ENCODE results near the gene NEO1.

Gene NEO1

DNA sequence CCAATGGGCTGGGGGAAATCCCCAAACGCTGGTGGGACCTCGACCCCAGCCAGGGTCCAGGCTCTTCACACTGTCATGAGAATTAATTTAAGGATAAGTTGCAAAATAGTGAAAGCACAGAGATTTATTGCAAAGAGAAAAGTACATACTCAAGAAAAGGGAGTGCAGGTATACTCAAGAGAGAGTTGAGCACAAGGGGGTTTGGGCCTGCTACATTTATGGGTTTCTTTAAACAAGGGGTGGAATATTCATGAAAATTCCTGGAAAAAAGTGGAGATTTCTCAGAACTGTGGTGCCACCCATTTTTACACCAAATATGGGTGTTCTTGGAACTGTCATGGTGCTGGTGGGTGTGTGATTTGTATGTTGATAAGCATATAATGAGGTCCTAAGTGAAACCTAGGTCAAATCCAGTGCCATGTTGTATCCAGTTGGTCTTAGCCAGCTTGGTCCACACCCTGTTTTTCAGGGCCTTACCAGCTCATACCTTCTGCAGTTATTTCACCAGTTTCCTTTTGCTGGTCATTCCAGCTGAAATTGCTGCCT lies 32.6 kb upstream of the NEO1 start:
- H3K4me3 ChIP-seq (ENCODE audit: low read length), result no peak overlapping the region
- H3K27ac ChIP-seq (ENCODE audit: low read length), result no peak overlapping the region
- peaks cover 23% of the 10 kb centered on the region for H3K4me1 ChIP-seq (ENCODE audit: control insufficient read depth, low read depth, low read length)
- H3K27me3 ChIP-seq (ENCODE audit: control insufficient read depth, insufficient read depth, low read length), result no peaks in the 10 kb centered on the region
- no peaks in the 10 kb centered on the region for H3K36me3 ChIP-seq (ENCODE audit: control insufficient read depth, low read depth, low read length)
- no peaks in the 10 kb centered on the region for H3K9me3 ChIP-seq (ENCODE audit: control insufficient read depth, low read depth, low read length)
- H3K9ac ChIP-seq (ENCODE audit: low read length), result no peak overlapping the region

DNA sequence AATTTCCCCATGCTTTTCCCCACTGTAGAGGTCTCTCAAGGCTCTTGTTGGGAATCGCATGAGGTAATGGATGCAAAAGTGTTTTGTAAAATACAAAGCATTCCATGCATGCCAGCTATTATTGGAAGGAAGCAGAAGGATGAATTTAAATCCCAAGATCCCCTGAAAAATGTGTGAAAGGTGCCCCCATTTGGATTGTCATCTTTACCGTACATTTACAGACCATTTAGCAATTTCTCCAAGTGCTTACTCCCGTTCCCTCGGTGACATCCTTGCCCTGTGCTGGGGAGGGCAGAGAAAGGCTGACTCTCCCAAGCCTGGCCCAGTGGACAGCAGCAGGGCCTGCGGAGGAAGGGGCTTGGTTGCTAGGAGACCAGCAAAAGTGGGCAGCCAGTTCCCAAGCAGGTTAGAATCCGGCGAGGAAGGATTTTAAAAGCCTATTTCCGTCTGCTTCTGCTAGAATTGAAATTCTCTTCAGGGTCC lies 31.1 kb upstream of the NEO1 start:
- H3K27me3 ChIP-seq (ENCODE audit: control insufficient read depth, insufficient read depth, low read length), result no peaks in the 10 kb centered on the region
- no peak overlapping the region for H3K9ac ChIP-seq (ENCODE audit: low read length)
- no peaks in the 10 kb centered on the region for H3K36me3 ChIP-seq (ENCODE audit: control insufficient read depth, low read depth, low read length)
- peaks cover 23% of the 10 kb centered on the region for H3K4me1 ChIP-seq (ENCODE audit: control insufficient read depth, low read depth, low read length)
- H3K9me3 ChIP-seq (ENCODE audit: control insufficient read depth, low read depth, low read length), result no peaks in the 10 kb centered on the region
- no peak overlapping the region for H3K27ac ChIP-seq (ENCODE audit: low read length)
- no peak overlapping the region for H3K4me3 ChIP-seq (ENCODE audit: low read length)

DNA sequence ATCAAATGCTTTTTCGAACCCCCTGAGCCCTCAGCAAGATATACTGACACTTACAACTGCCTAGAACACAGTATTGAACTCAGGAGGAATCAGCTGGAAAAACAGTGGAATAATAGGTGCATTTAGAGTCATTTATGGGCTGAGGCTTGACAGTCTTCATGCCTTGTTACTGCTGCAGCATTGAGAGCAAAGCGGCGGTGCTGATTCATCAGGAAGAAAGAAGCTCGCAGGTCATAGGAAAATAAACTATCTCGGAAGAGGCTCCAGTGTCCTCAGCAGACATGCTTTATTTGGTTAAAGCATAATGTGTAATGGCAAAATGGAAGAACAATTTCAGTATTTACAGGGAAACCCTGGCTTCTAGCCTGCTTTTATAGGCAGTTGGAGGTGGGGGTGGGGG lies 30.1 kb upstream of the NEO1 start:
- Histone ChIP-seq H3K9ac (ENCODE audit: low read length) (no peak overlapping the region), H3K4me1 (ENCODE audit: control insufficient read depth, low read depth, low read length) (peaks cover 23% of the 10 kb centered on the region), H3K36me3 (ENCODE audit: control insufficient read depth, low read depth, low read length) (no peaks in the 10 kb centered on the region), H3K4me3 (ENCODE audit: low read length) (no peak overlapping the region), H3K9me3 (ENCODE audit: control insufficient read depth, low read depth, low read length) (no peaks in the 10 kb centered on the region), H3K27me3 (ENCODE audit: control insufficient read depth, insufficient read depth, low read length) (no peaks in the 10 kb centered on the region), H3K27ac (ENCODE audit: low read length) (no peak overlapping the region)

DNA sequence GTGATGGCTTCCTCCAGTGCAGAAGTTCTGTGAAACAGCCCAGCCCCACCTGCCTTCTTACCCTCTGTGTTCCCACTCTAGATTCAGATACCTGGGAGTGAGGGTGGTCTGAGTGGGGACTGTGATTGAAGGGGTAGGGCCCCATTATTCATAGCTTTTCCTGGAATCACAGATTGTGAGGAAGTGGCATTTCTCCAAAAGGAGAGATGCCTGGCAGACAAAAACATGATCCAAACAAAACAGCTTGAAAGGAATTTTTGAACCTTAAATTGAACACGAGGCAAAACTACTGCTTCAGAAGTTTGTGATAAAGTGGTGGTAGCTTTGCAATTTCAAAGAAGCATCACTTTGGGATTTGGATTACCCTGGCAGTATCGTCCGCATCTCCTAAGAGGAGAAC lies 29.2 kb upstream of the NEO1 start:
- no peaks in the 10 kb centered on the region for H3K36me3 ChIP-seq (ENCODE audit: control insufficient read depth, low read depth, low read length)
- peaks cover 20% of the 10 kb centered on the region for H3K4me1 ChIP-seq (ENCODE audit: control insufficient read depth, low read depth, low read length)
- no peaks in the 10 kb centered on the region for H3K9me3 ChIP-seq (ENCODE audit: control insufficient read depth, low read depth, low read length)
- H3K9ac ChIP-seq (ENCODE audit: low read length), result no peak overlapping the region
- H3K27me3 ChIP-seq (ENCODE audit: control insufficient read depth, insufficient read depth, low read length), result no peaks in the 10 kb centered on the region
- H3K27ac ChIP-seq (ENCODE audit: low read length), result no peak overlapping the region
- no peak overlapping the region for H3K4me3 ChIP-seq (ENCODE audit: low read length)

DNA sequence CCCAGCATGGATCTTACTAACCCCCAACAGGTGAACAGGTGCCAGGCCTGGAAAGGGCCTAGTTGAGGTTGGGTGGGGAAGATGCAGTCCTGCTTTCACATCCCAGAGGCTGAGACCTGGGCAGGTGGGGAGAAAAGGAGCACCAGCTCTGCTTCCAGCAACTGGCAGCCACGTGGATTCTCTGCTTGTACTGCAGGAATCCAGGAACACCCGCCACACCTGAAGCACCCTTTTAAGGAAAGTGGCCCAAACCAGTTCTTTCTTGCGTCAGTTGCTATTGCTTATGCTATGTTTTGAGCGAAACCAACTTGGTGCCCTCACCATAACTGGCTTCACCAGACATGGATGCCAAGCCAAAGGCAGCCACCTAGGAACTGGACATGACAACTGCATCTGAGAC lies 28.1 kb upstream of the NEO1 start:
- Histone ChIP-seq H3K4me1 (ENCODE audit: control insufficient read depth, low read depth, low read length) (peaks cover 17% of the 10 kb centered on the region), H3K27me3 (ENCODE audit: control insufficient read depth, insufficient read depth, low read length) (no peaks in the 10 kb centered on the region), H3K9ac (ENCODE audit: low read length) (no peak overlapping the region)

DNA sequence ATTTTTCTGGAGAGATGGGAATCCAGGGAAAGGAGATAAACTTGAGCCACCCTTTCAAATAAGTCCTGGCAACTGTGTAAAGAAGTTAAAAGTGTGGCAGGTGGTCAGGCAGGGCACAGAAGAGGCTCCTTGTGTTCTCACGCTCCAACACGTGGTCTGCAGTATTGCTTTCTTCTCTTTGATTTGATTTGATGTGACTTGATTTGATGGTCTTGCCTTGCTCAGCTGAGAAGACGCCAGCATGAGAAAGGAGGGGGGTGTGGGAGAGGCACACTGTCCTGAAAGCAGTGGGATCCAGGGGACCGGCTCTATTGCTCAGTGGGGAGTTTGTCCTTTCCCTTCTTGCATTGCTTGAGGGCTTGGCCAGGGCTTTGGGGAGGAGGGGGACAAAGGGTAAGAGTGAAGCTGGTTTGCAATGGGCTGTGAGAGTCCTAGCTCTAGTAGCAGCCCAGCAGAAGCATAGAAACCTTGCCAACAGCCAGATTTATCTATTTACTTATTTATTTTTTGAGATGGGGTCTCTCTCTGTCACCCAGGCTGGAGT lies 25.7 kb upstream of the NEO1 start:
- Histone ChIP-seq H3K27me3 (ENCODE audit: control insufficient read depth, insufficient read depth, low read length) (no peaks in the 10 kb centered on the region), H3K27ac (ENCODE audit: low read length) (no peak overlapping the region), H3K36me3 (ENCODE audit: control insufficient read depth, low read depth, low read length) (no peaks in the 10 kb centered on the region), H3K4me1 (ENCODE audit: control insufficient read depth, low read depth, low read length) (peaks cover 6% of the 10 kb centered on the region), H3K9me3 (ENCODE audit: control insufficient read depth, low read depth, low read length) (no peaks in the 10 kb centered on the region), H3K4me3 (ENCODE audit: low read length) (no peak overlapping the region), H3K9ac (ENCODE audit: low read length) (no peak overlapping the region)

More for the DNA sequence above, 28.1 kb upstream of the NEO1 start:
- Histone ChIP-seq H3K27ac (ENCODE audit: low read length) (no peak overlapping the region), H3K36me3 (ENCODE audit: control insufficient read depth, low read depth, low read length) (no peaks in the 10 kb centered on the region), H3K9me3 (ENCODE audit: control insufficient read depth, low read depth, low read length) (no peaks in the 10 kb centered on the region), H3K4me3 (ENCODE audit: low read length) (no peak overlapping the region)

DNA sequence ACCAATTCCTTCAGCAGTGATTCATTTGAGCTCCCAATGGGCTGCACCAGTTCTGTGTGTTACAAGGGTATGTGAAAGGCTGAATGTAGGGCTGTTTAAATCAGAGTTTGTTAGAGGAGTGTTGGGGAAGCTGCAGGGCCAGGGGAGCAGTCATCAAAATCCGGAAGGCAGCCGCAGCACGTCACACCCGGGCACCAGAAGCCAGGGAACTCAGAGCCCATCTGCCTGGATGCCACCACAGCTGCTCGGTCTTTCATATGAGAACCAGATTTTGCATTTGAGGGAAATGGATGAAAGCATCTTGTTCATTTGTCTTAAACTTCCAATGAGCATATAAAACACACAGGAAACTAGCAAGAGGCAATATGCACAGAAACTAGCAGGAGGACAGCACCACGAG lies 24.2 kb upstream of the NEO1 start:
- H3K27me3 ChIP-seq (ENCODE audit: control insufficient read depth, insufficient read depth, low read length), result no peaks in the 10 kb centered on the region
- no peak overlapping the region for H3K27ac ChIP-seq (ENCODE audit: low read length)
- H3K36me3 ChIP-seq (ENCODE audit: control insufficient read depth, low read depth, low read length), result no peaks in the 10 kb centered on the region
- no peaks in the 10 kb centered on the region for H3K9me3 ChIP-seq (ENCODE audit: control insufficient read depth, low read depth, low read length)
- no peak overlapping the region for H3K4me3 ChIP-seq (ENCODE audit: low read length)
- H3K4me1 ChIP-seq (ENCODE audit: control insufficient read depth, low read depth, low read length), result no peaks in the 10 kb centered on the region
- H3K9ac ChIP-seq (ENCODE audit: low read length), result no peak overlapping the region

DNA sequence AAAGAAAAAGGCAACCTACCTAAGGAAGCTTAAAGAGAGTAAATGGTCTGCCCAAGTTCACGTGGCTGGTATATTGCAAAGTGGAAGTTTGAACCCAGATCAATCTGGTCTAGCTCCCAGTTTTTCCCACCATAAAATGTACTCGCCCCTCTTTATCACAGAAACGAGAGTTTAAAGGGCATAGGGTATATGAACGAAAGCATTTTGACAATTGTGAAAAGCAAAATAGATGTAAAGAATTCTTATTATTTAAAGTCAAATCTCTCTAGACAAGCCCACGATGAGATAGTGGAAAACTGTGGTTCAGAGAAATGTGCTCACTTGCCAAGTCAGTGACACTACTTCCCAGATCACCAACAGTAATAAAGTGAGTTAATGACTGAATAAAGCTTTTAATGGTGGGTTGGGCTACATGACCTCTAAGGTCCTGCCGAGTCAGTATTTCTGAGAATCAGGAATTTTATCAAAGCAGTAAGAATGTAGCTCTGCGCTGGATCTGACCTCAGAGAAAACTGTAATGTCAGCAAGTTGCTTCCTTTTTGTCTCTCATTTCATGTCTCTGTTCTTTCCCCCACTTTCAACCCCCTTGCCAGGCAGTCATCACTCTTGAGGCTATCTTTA lies 23.3 kb upstream of the NEO1 start:
- Histone ChIP-seq H3K9me3 (ENCODE audit: control insufficient read depth, low read depth, low read length) (no peaks in the 10 kb centered on the region), H3K9ac (ENCODE audit: low read length) (no peak overlapping the region), H3K4me1 (ENCODE audit: control insufficient read depth, low read depth, low read length) (no peaks in the 10 kb centered on the region), H3K27me3 (ENCODE audit: control insufficient read depth, insufficient read depth, low read length) (no peaks in the 10 kb centered on the region), H3K36me3 (ENCODE audit: control insufficient read depth, low read depth, low read length) (no peaks in the 10 kb centered on the region), H3K4me3 (ENCODE audit: low read length) (no peak overlapping the region), H3K27ac (ENCODE audit: low read length) (no peak overlapping the region)

DNA sequence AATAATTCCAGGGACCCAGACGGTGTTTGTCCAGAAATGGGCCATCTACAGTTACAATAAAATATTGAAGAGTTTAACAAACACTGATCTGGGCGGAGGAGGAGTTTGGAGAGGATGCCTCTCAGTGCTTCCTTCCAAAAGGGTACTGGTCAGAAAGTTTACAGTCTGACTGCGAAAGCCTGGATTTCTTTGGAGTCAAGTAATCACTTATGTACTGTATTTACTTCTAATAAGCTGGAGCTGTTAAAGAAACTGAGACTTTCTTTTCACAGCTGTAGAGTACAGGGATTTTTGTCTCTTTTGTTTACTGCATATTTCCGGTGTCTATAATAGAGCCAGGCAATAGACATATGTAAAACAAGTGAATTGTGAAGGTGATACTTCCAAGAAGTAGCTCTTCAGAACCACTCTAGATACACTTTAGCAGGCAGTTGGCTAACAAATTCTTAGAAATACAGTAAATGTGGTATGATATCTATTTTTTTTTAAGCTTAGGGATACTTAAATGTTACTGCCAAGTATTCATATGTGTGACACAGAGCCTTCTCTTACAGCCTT lies 22.1 kb upstream of the NEO1 start:
- no peaks in the 10 kb centered on the region for H3K9me3 ChIP-seq (ENCODE audit: control insufficient read depth, low read depth, low read length)
- H3K4me1 ChIP-seq (ENCODE audit: control insufficient read depth, low read depth, low read length), result no peaks in the 10 kb centered on the region
- no peak overlapping the region for H3K4me3 ChIP-seq (ENCODE audit: low read length)
- no peaks in the 10 kb centered on the region for H3K36me3 ChIP-seq (ENCODE audit: control insufficient read depth, low read depth, low read length)
- no peaks in the 10 kb centered on the region for H3K27me3 ChIP-seq (ENCODE audit: control insufficient read depth, insufficient read depth, low read length)
- H3K27ac ChIP-seq (ENCODE audit: low read length), result no peak overlapping the region
- H3K9ac ChIP-seq (ENCODE audit: low read length), result no peak overlapping the region

DNA sequence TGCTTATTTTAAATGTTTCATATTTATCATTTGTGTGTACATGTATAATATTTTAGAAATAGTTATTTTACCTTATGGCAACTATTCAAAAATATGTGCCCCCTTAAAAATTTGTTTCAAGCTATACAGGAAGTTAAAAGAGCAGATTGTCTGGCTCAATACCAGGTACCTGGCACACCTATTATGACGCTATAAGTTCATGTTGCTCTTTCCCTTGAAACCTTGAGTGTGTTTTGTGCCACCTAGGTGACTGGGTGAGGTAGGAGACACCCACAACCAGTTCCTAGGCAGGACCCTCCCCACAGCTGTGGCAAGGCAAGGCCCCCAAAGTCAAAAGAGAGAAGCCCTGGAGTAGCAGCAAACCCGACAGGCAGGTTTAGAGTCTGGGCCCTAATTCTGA lies 20.6 kb upstream of the NEO1 start:
- H3K27me3 ChIP-seq (ENCODE audit: control insufficient read depth, insufficient read depth, low read length), result no peaks in the 10 kb centered on the region
- no peaks in the 10 kb centered on the region for H3K9me3 ChIP-seq (ENCODE audit: control insufficient read depth, low read depth, low read length)
- no peak overlapping the region for H3K27ac ChIP-seq (ENCODE audit: low read length)
- H3K9ac ChIP-seq (ENCODE audit: low read length), result no peak overlapping the region
- no peaks in the 10 kb centered on the region for H3K36me3 ChIP-seq (ENCODE audit: control insufficient read depth, low read depth, low read length)
- no peak overlapping the region for H3K4me3 ChIP-seq (ENCODE audit: low read length)
- H3K4me1 ChIP-seq (ENCODE audit: control insufficient read depth, low read depth, low read length), result no peaks in the 10 kb centered on the region

DNA sequence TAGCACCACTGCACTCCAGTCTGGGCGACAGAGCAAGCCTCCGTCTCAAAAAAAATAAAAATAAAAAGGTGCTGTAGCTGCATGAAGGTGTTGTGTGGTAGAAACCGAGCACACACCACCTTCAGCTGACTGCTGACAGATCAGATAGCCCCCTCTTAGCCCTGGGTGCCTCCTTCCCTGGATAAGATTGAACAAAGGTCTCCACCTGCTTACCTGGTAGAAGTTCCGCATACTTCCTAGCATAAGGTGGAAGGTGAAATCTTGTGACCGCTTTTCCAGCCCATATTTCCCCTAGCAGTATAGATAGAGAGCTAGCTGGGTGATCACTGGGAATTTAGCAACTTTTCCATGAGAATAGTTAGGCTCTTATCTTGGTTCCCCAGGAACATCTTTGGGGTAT lies 18.7 kb upstream of the NEO1 start:
- no peaks in the 10 kb centered on the region for H3K9me3 ChIP-seq (ENCODE audit: control insufficient read depth, low read depth, low read length)
- H3K36me3 ChIP-seq (ENCODE audit: control insufficient read depth, low read depth, low read length), result no peaks in the 10 kb centered on the region

DNA sequence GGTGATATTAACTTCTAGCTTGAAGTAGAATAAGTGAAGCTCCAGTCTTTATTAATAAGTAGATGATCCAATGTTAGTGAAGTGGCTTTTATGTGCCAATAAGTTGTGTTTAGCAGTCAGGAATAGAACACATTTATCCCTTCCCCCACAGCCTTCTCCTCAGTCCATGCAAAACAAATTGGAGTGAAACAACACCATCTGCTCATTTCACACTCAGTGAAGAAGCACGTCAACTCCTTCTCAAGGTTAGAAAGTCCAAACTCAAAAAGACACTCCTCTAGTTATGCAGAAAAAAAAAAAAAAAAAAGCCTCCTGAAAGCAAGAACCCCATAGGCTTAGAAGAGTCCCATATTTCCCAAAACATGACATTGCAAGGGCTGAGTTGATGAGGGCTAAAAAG lies 18.0 kb upstream of the NEO1 start:
- H3K27ac ChIP-seq (ENCODE audit: low read length), result no peak overlapping the region
- H3K36me3 ChIP-seq (ENCODE audit: control insufficient read depth, low read depth, low read length), result no peaks in the 10 kb centered on the region
- H3K4me1 ChIP-seq (ENCODE audit: control insufficient read depth, low read depth, low read length), result no peaks in the 10 kb centered on the region
- no peak overlapping the region for H3K4me3 ChIP-seq (ENCODE audit: low read length)
- no peaks in the 10 kb centered on the region for H3K27me3 ChIP-seq (ENCODE audit: control insufficient read depth, insufficient read depth, low read length)
- no peak overlapping the region for H3K9ac ChIP-seq (ENCODE audit: low read length)
- no peaks in the 10 kb centered on the region for H3K9me3 ChIP-seq (ENCODE audit: control insufficient read depth, low read depth, low read length)

More for the DNA sequence above, 18.7 kb upstream of the NEO1 start:
- Histone ChIP-seq H3K27me3 (ENCODE audit: control insufficient read depth, insufficient read depth, low read length) (no peaks in the 10 kb centered on the region), H3K9ac (ENCODE audit: low read length) (no peak overlapping the region), H3K27ac (ENCODE audit: low read length) (no peak overlapping the region), H3K4me3 (ENCODE audit: low read length) (no peak overlapping the region), H3K4me1 (ENCODE audit: control insufficient read depth, low read depth, low read length) (no peaks in the 10 kb centered on the region)
